HepG2 (cell line): ENCODE data around the gene RTN4RL2. TPM values are rescaled to one million over a fixed set of nuclear protein-coding genes. Genes with fewer than 3 reads are reported as not detected.
A peak's percentile ranks its signal among the peaks of the same experiment; 100 is the strongest.

Experiments used
- ARNTL ChIP-seq: sonication (generic); formaldehyde crosslinking; IDR thresholded peaks from 2 replicates; pipeline ENCODE4 v1.4.0; 2020; ENCODE audit warnings: mild to moderate bottlenecking, missing genetic modification reagents
- BHLHE40 ChIP-seq: IDR thresholded peaks from 2 replicates; pipeline ENCODE4 v1.6.1; 2011; ENCODE audit warnings: low read length, improper control_type of control experiment
- CBX5 ChIP-seq: sonication (generic); formaldehyde crosslinking; IDR thresholded peaks from 2 replicates; pipeline ENCODE4 v1.4.0; 2020; ENCODE audit warnings: missing genetic modification reagents, borderline replicate concordance
- EZH2 ChIP-seq: conservative IDR thresholded peaks from 2 replicates; pipeline ENCODE4 v1.6.1; 2012; ENCODE audit warnings: mild to moderate bottlenecking, low read depth, low read length, moderate library complexity
- HIVEP1 ChIP-seq: sonication (generic); formaldehyde crosslinking; IDR thresholded peaks from 2 replicates; pipeline ENCODE4 v1.4.0; 2020; ENCODE audit warnings: mild to moderate bottlenecking, missing genetic modification reagents
- HNRNPLL ChIP-seq: fragments of 200-400 bp; formaldehyde crosslinking; IDR thresholded peaks from 2 replicates; pipeline ENCODE4 v1.6.1; 2017; ENCODE audit warnings: mild to moderate bottlenecking, low read depth, low read length; ENCODE audit not compliant: poor library complexity, severe bottlenecking
- LBX2 ChIP-seq: sonication (generic); formaldehyde crosslinking; IDR thresholded peaks from 2 replicates; pipeline ENCODE4 v1.5.0; 2020; ENCODE audit warnings: missing genetic modification reagents, mild to moderate bottlenecking, borderline replicate concordance
- NRL ChIP-seq: sonication (generic); formaldehyde crosslinking; IDR thresholded peaks from 2 replicates; pipeline ENCODE4 v1.5.0; 2020; ENCODE audit warnings: missing genetic modification reagents, mild to moderate bottlenecking, moderate library complexity, borderline replicate concordance
- PCBP1 ChIP-seq: fragments of 200-400 bp; formaldehyde crosslinking; IDR thresholded peaks from 2 replicates; pipeline ENCODE4 v1.6.1; 2017; ENCODE audit warnings: mild to moderate bottlenecking, low read depth, low read length, borderline replicate concordance
- RARA ChIP-seq: IDR thresholded peaks from 2 replicates; pipeline ENCODE4 v1.6.1; 2016; ENCODE audit warnings: missing genetic modification reagents, missing compliant biosample characterization
- RNF2 ChIP-seq: fragments of 450-650 bp; conservative IDR thresholded peaks from 2 replicates; pipeline ENCODE4 v1.6.1; 2016; ENCODE audit warnings: low read depth
- RORA ChIP-seq: sonication (generic); formaldehyde crosslinking; IDR thresholded peaks from 2 replicates; pipeline ENCODE4 v1.5.0; 2020; ENCODE audit warnings: mild to moderate bottlenecking, missing genetic modification reagents, moderate library complexity
- SAFB2 ChIP-seq: sonication (generic); formaldehyde crosslinking; IDR thresholded peaks from 2 replicates; pipeline ENCODE4 v1.5.1; 2020; ENCODE audit warnings: missing genetic modification reagents, low read depth, mild to moderate bottlenecking, borderline replicate concordance
- SSRP1 ChIP-seq: IDR thresholded peaks from 2 replicates; pipeline ENCODE4 v1.6.1; 2016; ENCODE audit warnings: control low read depth
- TFDP1 ChIP-seq: IDR thresholded peaks from 2 replicates; pipeline ENCODE4 v1.6.1; 2016; ENCODE audit warnings: missing compliant biosample characterization, missing genetic modification reagents, borderline replicate concordance
- ZBTB43 ChIP-seq: sonication (generic); formaldehyde crosslinking; conservative IDR thresholded peaks from 2 replicates; pipeline ENCODE4 v1.4.0; 2020; ENCODE audit warnings: missing genetic modification reagents
- ZFP36L1 ChIP-seq: sonication (generic); formaldehyde crosslinking; IDR thresholded peaks from 2 replicates; pipeline ENCODE4 v1.8.0; 2022; ENCODE audit warnings: mild to moderate bottlenecking, missing genetic modification reagents, moderate library complexity
- ZNF331 ChIP-seq: sonication (generic); formaldehyde crosslinking; IDR thresholded peaks from 2 replicates; pipeline ENCODE4 v1.4.0; 2020; ENCODE audit warnings: missing genetic modification reagents
- ZNF543 ChIP-seq: sonication (generic); formaldehyde crosslinking; IDR thresholded peaks from 2 replicates; pipeline ENCODE4 v1.4.0; 2020; ENCODE audit warnings: mild to moderate bottlenecking, missing genetic modification reagents
- ZNF75D ChIP-seq: sonication (generic); formaldehyde crosslinking; IDR thresholded peaks from 2 replicates; pipeline ENCODE4 v1.8.1; 2023; ENCODE audit warnings: missing genetic modification reagents, mild to moderate bottlenecking, borderline replicate concordance
- ZNF777 ChIP-seq: sonication (generic); formaldehyde crosslinking; IDR thresholded peaks from 2 replicates; pipeline ENCODE4 v1.4.0; 2020; ENCODE audit warnings: missing genetic modification reagents
- ZNF891 ChIP-seq: sonication (generic); formaldehyde crosslinking; IDR thresholded peaks from 2 replicates; pipeline ENCODE4 v1.5.0; 2020; ENCODE audit warnings: mild to moderate bottlenecking, missing genetic modification reagents
- polyA plus RNA-seq, 8 experiments: library from polyadenylated mRNA; depleted of rRNA in 3 of 8; stranded (reverse) in 7 of 8; unstranded in 1 of 8; fragments of >200 nt; fragmentation: Illumina TruSeq in 4 of 8; extraction: Trizol in 4 of 8; gene quantifications; 2 replicates each; pipeline versions ENCODE4 v1.2.1 to v1.2.3, GENCODE V29; 2011 to 2016; ENCODE audit warnings: low read depth in 4 of 8, missing spikeins in 1 of 8, mixed read lengths in 1 of 8; ENCODE audit not compliant: insufficient read depth in 1 of 8
- total RNA-seq, 5 experiments: library from RNA; depleted of rRNA; stranded (reverse); fragments of >200 nt; fragmentation: Illumina TruSeq; extraction: Trizol; gene quantifications; 2 replicates each; pipeline ENCODE4 v1.2.3, GENCODE V29; 2016; ENCODE audit warnings: low read depth in 1 of 5

The RTN4RL2 gene
- total and polyA plus RNA-seq, 2 of the 13 experiments (the other 11 are each of a cell fraction or from before 2014, with no cell fraction given), result 1.3 to 4.3 TPM

GRCh38 chr11:57459164-57460021 lies 935 bp upstream of the RTN4RL2 start (continued):
- TF ChIP-seq CBX5 (CRISPR knock-in tag), result no peak
- 0 out of 2 replicates have a peak, but pooled peaks have one; percentile 10 for TF ChIP-seq RARA (CRISPR knock-in tag)
- peak; percentile 15 for TF ChIP-seq HNRNPLL
- TF ChIP-seq RNF2, result 0 out of 2 replicates have a peak, but pooled peaks have one; percentile 24
- TF ChIP-seq ARNTL (CRISPR knock-in tag), result 0 out of 2 replicates have a peak, but pooled peaks have one; percentile 17
- peak; percentile 43 for TF ChIP-seq ZBTB43 (CRISPR knock-in tag)
- peak; percentile 95 for TF ChIP-seq BHLHE40
- TF ChIP-seq LBX2 (CRISPR knock-in tag), result 0 out of 2 replicates have a peak, but pooled peaks have one; percentile 42
- TF ChIP-seq ZNF777 (CRISPR knock-in tag), result peak; percentile 65
- 0 out of 2 replicates have a peak, but pooled peaks have one; percentile 23 for TF ChIP-seq SSRP1 (CRISPR knock-in tag)
- TF ChIP-seq ZNF891, result 0 out of 2 replicates have a peak, but pooled peaks have one; percentile 1
- TF ChIP-seq ZFP36L1 (CRISPR knock-in tag), result no peak
- 0 out of 2 replicates have a peak, but pooled peaks have one; percentile 17 for TF ChIP-seq ZNF331 (CRISPR knock-in tag)
- TF ChIP-seq RORA (CRISPR knock-in tag), result no peak
- TF ChIP-seq NRL (CRISPR knock-in tag), result 0 out of 2 replicates have a peak, but pooled peaks have one; percentile 16
- TF ChIP-seq EZH2, result peak; percentile 85; the same call in 1 of the 2 replicates
- TF ChIP-seq ZNF543 (CRISPR knock-in tag), result 0 out of 2 replicates have a peak, but pooled peaks have one; percentile 8
- TF ChIP-seq PCBP1, result no peak
- peak; percentile 32; the same call in 1 of the 2 replicates for TF ChIP-seq TFDP1 (CRISPR knock-in tag)
- 0 out of 2 replicates have a peak, but pooled peaks have one; percentile 25 for TF ChIP-seq HIVEP1
- 0 out of 2 replicates have a peak, but pooled peaks have one; percentile 57 for TF ChIP-seq SAFB2 (CRISPR knock-in tag)
- no peak for TF ChIP-seq ZNF75D (CRISPR knock-in tag)
